ENCODE data around the gene DNAJB2. TPM values are rescaled to one million over a fixed set of nuclear protein-coding genes. Genes with fewer than 3 reads are reported as not detected.

DNAJB2 gene
- total RNA-seq, 3 donors from 2014 or later = 49.9 to 88.3 (median 59.0) TPM

- TF ChIP-seq POLR2A (IDR thresholded peaks at IDR 0.05) (no peak), POLR2AphosphoS5 (IDR thresholded peaks at IDR 0.05) (no peak)
- H3K36me3 ChIP-seq = no peaks in the 10 kb centered on the region
- no peak overlapping the region for H3K27ac ChIP-seq
- H3K4me3 ChIP-seq = no peak overlapping the region
- H3K9me3 ChIP-seq = no peaks in the 10 kb centered on the region
- peaks cover 0 to 4% of the 10 kb centered on the region in 2 donors for H3K4me1 ChIP-seq
- intact Hi-C loops (cut with DNase I; ENCODE audit: low total_unique reads) = no loop called here
- no peak for DNase-seq (ENCODE audit: low spot score in 2 of 2)
- H3K27me3 ChIP-seq = peaks cover 0 to 3% of the 10 kb centered on the region in 2 donors
Measured at GRCh38 chr2:219297766-219298456, 18.7 kb downstream of the DNAJB2 start.

DNA sequence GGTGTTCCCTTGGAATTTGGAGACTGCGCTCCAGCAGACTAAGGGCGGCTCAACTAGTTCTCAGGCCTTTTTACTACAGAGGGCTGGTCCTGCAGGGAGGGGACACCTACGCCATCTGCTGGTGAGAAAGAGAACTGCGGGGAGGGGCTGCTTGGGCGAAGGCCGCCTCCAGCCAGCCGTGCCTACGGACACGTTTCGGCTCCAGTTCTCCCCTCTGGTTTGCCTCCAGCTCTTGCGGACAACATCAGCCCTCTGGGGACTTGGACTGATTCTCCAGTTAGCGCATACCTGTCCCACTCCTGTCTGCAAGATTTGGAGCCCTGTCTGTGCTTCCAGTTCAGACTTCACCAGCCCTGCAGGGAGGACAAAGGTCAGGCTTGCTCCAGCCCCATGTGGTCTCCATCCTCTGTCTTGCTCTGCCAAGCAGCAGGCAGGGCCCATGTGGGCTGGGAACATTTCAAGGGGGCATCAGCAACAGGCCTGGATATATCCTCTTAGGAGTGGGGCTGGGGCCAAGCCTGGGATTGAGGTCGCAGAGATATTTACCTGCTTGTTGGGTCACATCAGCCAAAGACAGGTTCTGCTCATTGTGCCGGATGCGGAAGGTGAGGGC is 19.7 kb downstream of the DNAJB2 start:
- no peak for TF ChIP-seq POLR2A (IDR thresholded peaks at IDR 0.05)
- peak in 1 of 3 donors; percentile 21 for TF ChIP-seq POLR2AphosphoS5 (IDR thresholded peaks at IDR 0.05)
- TF ChIP-seq, protein P1, sequence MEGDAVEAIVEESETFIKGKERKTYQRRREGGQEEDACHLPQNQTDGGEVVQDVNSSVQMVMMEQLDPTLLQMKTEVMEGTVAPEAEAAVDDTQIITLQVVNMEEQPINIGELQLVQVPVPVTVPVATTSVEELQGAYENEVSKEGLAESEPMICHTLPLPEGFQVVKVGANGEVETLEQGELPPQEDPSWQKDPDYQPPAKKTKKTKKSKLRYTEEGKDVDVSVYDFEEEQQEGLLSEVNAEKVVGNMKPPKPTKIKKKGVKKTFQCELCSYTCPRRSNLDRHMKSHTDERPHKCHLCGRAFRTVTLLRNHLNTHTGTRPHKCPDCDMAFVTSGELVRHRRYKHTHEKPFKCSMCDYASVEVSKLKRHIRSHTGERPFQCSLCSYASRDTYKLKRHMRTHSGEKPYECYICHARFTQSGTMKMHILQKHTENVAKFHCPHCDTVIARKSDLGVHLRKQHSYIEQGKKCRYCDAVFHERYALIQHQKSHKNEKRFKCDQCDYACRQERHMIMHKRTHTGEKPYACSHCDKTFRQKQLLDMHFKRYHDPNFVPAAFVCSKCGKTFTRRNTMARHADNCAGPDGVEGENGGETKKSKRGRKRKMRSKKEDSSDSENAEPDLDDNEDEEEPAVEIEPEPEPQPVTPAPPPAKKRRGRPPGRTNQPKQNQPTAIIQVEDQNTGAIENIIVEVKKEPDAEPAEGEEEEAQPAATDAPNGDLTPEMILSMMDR (IDR thresholded peaks at IDR 0.05) = peak; percentile 94 to 97 (median 96)
- Histone ChIP-seq H3K27me3 (peaks cover 0 to 3% of the 10 kb centered on the region in 2 donors), H3K9me3 (no peaks in the 10 kb centered on the region), H3K4me1 (peaks cover 0 to 4% of the 10 kb centered on the region in 2 donors), H3K36me3 (no peaks in the 10 kb centered on the region), H3K4me3 (no peak overlapping the region), H3K27ac (no peak overlapping the region)
- peak; percentile 83 to 89 for DNase-seq (ENCODE audit: low spot score in 2 of 2)
- intact Hi-C loops (cut with DNase I; ENCODE audit: low total_unique reads) = no loop called here

- Histone ChIP-seq H3K9me3 (no peaks in the 10 kb centered on the region), H3K27ac (no peak overlapping the region), H3K4me3 (no peak overlapping the region), H3K27me3 (peaks cover 0 to 3% of the 10 kb centered on the region in 2 donors), H3K36me3 (no peaks in the 10 kb centered on the region), H3K4me1 (peaks cover 0 to 4% of the 10 kb centered on the region in 2 donors)
- TF ChIP-seq POLR2A (IDR thresholded peaks at IDR 0.05) (no peak), POLR2AphosphoS5 (IDR thresholded peaks at IDR 0.05) (no peak)
- TF ChIP-seq, protein P1 (IDR thresholded peaks at IDR 0.05) = no peak
- intact Hi-C loops (cut with DNase I; ENCODE audit: low total_unique reads) = no loop called here
- DNase-seq (ENCODE audit: low spot score in 2 of 2) = no peak
Measured at GRCh38 chr2:219299372-219299760, 20.2 kb downstream of the DNAJB2 start.

DNA sequence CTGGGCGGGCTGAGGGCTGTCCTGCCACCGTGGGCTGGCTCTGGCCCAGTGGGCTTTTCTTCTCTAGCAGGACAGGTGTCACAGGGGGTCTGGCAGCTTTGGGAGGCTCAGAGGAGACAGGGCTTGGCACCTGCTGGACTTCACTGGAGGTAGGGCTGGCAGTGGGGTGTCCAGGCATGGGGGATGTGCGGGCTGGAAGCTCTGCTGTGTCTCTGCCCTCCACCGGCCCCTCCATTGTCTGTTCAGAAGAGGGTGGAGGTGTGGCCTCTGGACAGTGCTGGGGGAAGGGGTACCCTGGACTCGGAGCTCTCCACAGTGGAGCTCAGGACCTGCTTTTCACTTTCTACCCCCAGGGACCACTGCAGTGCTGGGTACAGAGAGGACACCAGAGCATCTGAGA is 20.9 kb downstream of the DNAJB2 start:
- Histone ChIP-seq H3K36me3 (no peaks in the 10 kb centered on the region), H3K4me3 (no peak overlapping the region), H3K27ac (no peak overlapping the region), H3K9me3 (no peaks in the 10 kb centered on the region), H3K27me3 (peaks cover 0 to 3% of the 10 kb centered on the region in 2 donors), H3K4me1 (peaks cover 0 to 3% of the 10 kb centered on the region in 2 donors)
- no peak for DNase-seq (ENCODE audit: low spot score in 2 of 2)
- intact Hi-C loops (cut with DNase I; ENCODE audit: low total_unique reads) = no loop called here
- TF ChIP-seq POLR2A (IDR thresholded peaks at IDR 0.05) = no peak
- TF ChIP-seq, protein P1 (IDR thresholded peaks at IDR 0.05) = no peak

GRCh38 chr2:219302412-219302968 is 23.3 kb downstream of the DNAJB2 start:
- DNase-seq (ENCODE audit: low spot score in 2 of 2) = no peak
- Histone ChIP-seq H3K4me3 (no peak overlapping the region), H3K9me3 (no peaks in the 10 kb centered on the region), H3K36me3 (no peaks in the 10 kb centered on the region), H3K27me3 (peaks cover 0 to 10% of the 10 kb centered on the region in 2 donors), H3K27ac (no peak overlapping the region), H3K4me1 (no peaks in the 10 kb centered on the region)
- intact Hi-C loops (cut with DNase I; ENCODE audit: low total_unique reads) = no loop called here
- TF ChIP-seq POLR2A (IDR thresholded peaks at IDR 0.05) (no peak), POLR2AphosphoS5 (IDR thresholded peaks at IDR 0.05) (no peak)
- TF ChIP-seq, protein P1 (IDR thresholded peaks at IDR 0.05) = no peak
